Vagina (tissue), 2 donors: ENCODE data around the gene P2RX7. TPM values are rescaled to one million over a fixed set of nuclear protein-coding genes. Genes with fewer than 3 reads are reported as not detected.

Experiments used
- DNase-seq, 2 donors: peaks; one replicate each; pipeline ENCODE4 v3.0.0-alpha.2; 2017; ENCODE audit errors: extremely low spot score in 2 of 2
- H3K27ac ChIP-seq: fragments of 200-600 bp; sonication (generic); one replicate; pipeline ENCODE4 v1.5.1; 2019
- H3K27me3 ChIP-seq: fragments of 200-600 bp; sonication (generic); one replicate; pipeline ENCODE4 v1.5.1; 2019
- H3K36me3 ChIP-seq, 2 donors: fragments of 200-600 bp; sonication (generic); one replicate each; pipeline ENCODE4 v1.5.1; 2017 to 2019
- H3K4me1 ChIP-seq: fragments of 200-600 bp; sonication (generic); one replicate; pipeline ENCODE4 v1.5.1; 2019
- H3K4me3 ChIP-seq, 2 donors: fragments of 200-600 bp; sonication (generic); 1 replicate in 1 of 2; 2 replicates in 1 of 2; pipeline ENCODE4 v1.5.1; 2016 to 2019
- H3K9me3 ChIP-seq: fragments of 200-600 bp; sonication (generic); one replicate; pipeline ENCODE4 v1.5.1; 2019
- CTCF ChIP-seq, 3 experiments: fragments of 450-650 bp in 2 of 3; fragments of 200-600 bp in 1 of 3; sonication (generic) in 1 of 3; IDR thresholded peaks; one replicate each; pipeline ENCODE4 v1.5.1; 2017 to 2019; ENCODE audit warnings: antibody characterized with exemption in 3 of 3, mild to moderate bottlenecking in 2 of 3, moderate library complexity in 2 of 3
- POLR2A ChIP-seq, 2 donors: fragments of 450-650 bp; IDR thresholded peaks; one replicate each; pipeline ENCODE4 v1.6.1; 2017; ENCODE audit warnings: antibody characterized with exemption in 2 of 2, mild to moderate bottlenecking in 2 of 2, moderate library complexity in 2 of 2
- POLR2AphosphoS5 ChIP-seq, 2 donors: sonication (generic); formaldehyde crosslinking; IDR thresholded peaks; one replicate each; pipeline ENCODE4 v1.9.0; 2017; ENCODE audit warnings: antibody characterized with exemption in 2 of 2, mild to moderate bottlenecking in 2 of 2, low read depth in 1 of 2; ENCODE audit not compliant: insufficient read depth in 1 of 2
- intact Hi-C: fragments of 100-400 bp; cut with DNase I; formaldehyde crosslinking; loops from one replicate; pipeline ENCODE4 v1.15.1; 2023
- total RNA-seq: library from RNA; depleted of rRNA; stranded (reverse); fragments of >200 nt; gene quantifications from one replicate; pipeline ENCODE4 v1.2.3, GENCODE V29; 2016

P2RX7 gene
- total RNA-seq, 1 donor from 2014 or later: 8.6 TPM

- H3K36me3 ChIP-seq: no peaks in the 10 kb centered on the region
- peak within 1 kb of the TSS; percentile 60 to 69 for H3K4me3 ChIP-seq
- peak within 1 kb of the TSS; percentile 96 for H3K27ac ChIP-seq
- TF ChIP-seq POLR2AphosphoS5 (IDR thresholded peaks at IDR 0.05; ENCODE audit: insufficient read depth in 1 of 2, low read depth in 1 of 2): peak in 1 of 2 donors; percentile 76
- TF ChIP-seq POLR2A (IDR thresholded peaks at IDR 0.05): peak in 1 of 2 donors; percentile 78
- TF ChIP-seq CTCF (IDR thresholded peaks at IDR 0.05): no peak
- H3K27me3 ChIP-seq: no peaks in the 10 kb centered on the region
- intact Hi-C loops: no loop called here
- no peak for DNase-seq
- peaks cover 31% of the 10 kb centered on the region for H3K4me1 ChIP-seq
- no peaks in the 10 kb centered on the region for H3K9me3 ChIP-seq
Measured at GRCh38 chr12:121209624-121210572, 77.2 kb downstream of the P2RX7 start, which contains the start of gene P2RX4. P2RX4 (plus strand) TSS chr12:121210129; CDS start chr12:121210165, 36 bp downstream.

GRCh38 chr12:121212875-121213274, 80.2 kb downstream of the P2RX7 start:
- TF ChIP-seq POLR2A (IDR thresholded peaks at IDR 0.05) (no peak), CTCF (IDR thresholded peaks at IDR 0.05) (no peak), POLR2AphosphoS5 (IDR thresholded peaks at IDR 0.05; ENCODE audit: insufficient read depth in 1 of 2, low read depth in 1 of 2) (no peak)
- Histone ChIP-seq H3K36me3 (no peaks in the 10 kb centered on the region), H3K4me1 (peaks cover 26% of the 10 kb centered on the region), H3K4me3 (no peak overlapping the region), H3K27me3 (no peaks in the 10 kb centered on the region), H3K9me3 (no peaks in the 10 kb centered on the region), H3K27ac (no peak overlapping the region)
- no peak for DNase-seq
- intact Hi-C loops: no loop called here

GRCh38 chr12:121214166-121214777, 81.6 kb downstream of the P2RX7 start:
- Histone ChIP-seq H3K27me3 (no peaks in the 10 kb centered on the region), H3K4me3 (no peak overlapping the region), H3K27ac (peak overlapping the region; percentile 41), H3K9me3 (no peaks in the 10 kb centered on the region), H3K4me1 (peaks cover 26% of the 10 kb centered on the region), H3K36me3 (no peaks in the 10 kb centered on the region)
- DNase-seq: no peak
- TF ChIP-seq CTCF (IDR thresholded peaks at IDR 0.05) (no peak), POLR2AphosphoS5 (IDR thresholded peaks at IDR 0.05; ENCODE audit: insufficient read depth in 1 of 2, low read depth in 1 of 2) (no peak), POLR2A (IDR thresholded peaks at IDR 0.05) (no peak)
- intact Hi-C loops: no loop called here

- Histone ChIP-seq H3K27ac (peak overlapping the region; percentile 41), H3K9me3 (no peaks in the 10 kb centered on the region), H3K36me3 (no peaks in the 10 kb centered on the region), H3K27me3 (no peaks in the 10 kb centered on the region), H3K4me3 (no peak overlapping the region), H3K4me1 (peaks cover 26% of the 10 kb centered on the region)
- no peak for TF ChIP-seq POLR2AphosphoS5 (IDR thresholded peaks at IDR 0.05; ENCODE audit: insufficient read depth in 1 of 2, low read depth in 1 of 2)
- TF ChIP-seq CTCF (IDR thresholded peaks at IDR 0.05): no peak
- no peak for TF ChIP-seq POLR2A (IDR thresholded peaks at IDR 0.05)
- DNase-seq: no peak
- intact Hi-C loops: no loop called here
Measured at GRCh38 chr12:121214855-121215745, 82.4 kb downstream of the P2RX7 start.
